Measurements from ENCODE around the gene KDELR1.

GRCh38 chr19:48332662-48333466 lies 58.5 kb downstream of the KDELR1 start:
- TF ChIP-seq POLR2A (IDR thresholded peaks at IDR 0.05), result peak in 1 of 2 donors; percentile 11
- TF ChIP-seq, protein P1, sequence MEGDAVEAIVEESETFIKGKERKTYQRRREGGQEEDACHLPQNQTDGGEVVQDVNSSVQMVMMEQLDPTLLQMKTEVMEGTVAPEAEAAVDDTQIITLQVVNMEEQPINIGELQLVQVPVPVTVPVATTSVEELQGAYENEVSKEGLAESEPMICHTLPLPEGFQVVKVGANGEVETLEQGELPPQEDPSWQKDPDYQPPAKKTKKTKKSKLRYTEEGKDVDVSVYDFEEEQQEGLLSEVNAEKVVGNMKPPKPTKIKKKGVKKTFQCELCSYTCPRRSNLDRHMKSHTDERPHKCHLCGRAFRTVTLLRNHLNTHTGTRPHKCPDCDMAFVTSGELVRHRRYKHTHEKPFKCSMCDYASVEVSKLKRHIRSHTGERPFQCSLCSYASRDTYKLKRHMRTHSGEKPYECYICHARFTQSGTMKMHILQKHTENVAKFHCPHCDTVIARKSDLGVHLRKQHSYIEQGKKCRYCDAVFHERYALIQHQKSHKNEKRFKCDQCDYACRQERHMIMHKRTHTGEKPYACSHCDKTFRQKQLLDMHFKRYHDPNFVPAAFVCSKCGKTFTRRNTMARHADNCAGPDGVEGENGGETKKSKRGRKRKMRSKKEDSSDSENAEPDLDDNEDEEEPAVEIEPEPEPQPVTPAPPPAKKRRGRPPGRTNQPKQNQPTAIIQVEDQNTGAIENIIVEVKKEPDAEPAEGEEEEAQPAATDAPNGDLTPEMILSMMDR (IDR thresholded peaks at IDR 0.05), result no peak
- no peak for TF ChIP-seq EP300 (IDR thresholded peaks at IDR 0.05)
- TF ChIP-seq POLR2AphosphoS5 (IDR thresholded peaks at IDR 0.05), result peak; percentile 97

Measured in gastroesophageal sphincter (tissue), 3 donors.